ENCODE data around the gene ZNF407.

DNA sequence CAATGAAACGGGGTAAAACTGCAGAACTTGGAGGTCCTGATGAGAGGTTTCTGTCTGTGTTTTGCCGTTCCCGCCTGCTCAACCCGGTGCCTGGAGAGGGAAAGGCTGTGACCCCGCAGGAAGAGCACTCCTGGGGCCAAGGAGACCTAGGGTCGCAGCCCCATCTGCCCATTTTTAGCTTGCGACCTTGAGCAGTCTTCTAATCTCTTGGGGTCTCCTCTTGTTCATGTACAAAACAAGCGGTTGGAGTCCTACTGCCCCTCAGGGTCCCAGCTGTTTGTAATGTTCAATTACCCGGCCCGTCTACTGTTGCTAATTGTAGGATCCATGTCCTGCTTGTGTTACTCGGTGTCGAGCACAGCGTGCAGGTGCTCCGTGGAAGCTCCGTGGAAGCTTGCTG, 506.8 kb downstream of the ZNF407 start:
- TF ChIP-seq SRF (IDR thresholded peaks at IDR 0.05; ENCODE audit: low read depth) (no peak), EZH2phosphoT487 (IDR thresholded peaks at IDR 0.05; ENCODE audit: borderline replicate concordance) (no peak), POLR2A (IDR thresholded peaks at IDR 0.05; ENCODE audit: borderline replicate concordance, extremely low read depth, insufficient read depth, insufficient read length) (no peak), RAD21 (IDR thresholded peaks at IDR 0.05; ENCODE audit: low read depth) (no peak), JUND (IDR thresholded peaks at IDR 0.05) (no peak)
- TF ChIP-seq, protein P1, sequence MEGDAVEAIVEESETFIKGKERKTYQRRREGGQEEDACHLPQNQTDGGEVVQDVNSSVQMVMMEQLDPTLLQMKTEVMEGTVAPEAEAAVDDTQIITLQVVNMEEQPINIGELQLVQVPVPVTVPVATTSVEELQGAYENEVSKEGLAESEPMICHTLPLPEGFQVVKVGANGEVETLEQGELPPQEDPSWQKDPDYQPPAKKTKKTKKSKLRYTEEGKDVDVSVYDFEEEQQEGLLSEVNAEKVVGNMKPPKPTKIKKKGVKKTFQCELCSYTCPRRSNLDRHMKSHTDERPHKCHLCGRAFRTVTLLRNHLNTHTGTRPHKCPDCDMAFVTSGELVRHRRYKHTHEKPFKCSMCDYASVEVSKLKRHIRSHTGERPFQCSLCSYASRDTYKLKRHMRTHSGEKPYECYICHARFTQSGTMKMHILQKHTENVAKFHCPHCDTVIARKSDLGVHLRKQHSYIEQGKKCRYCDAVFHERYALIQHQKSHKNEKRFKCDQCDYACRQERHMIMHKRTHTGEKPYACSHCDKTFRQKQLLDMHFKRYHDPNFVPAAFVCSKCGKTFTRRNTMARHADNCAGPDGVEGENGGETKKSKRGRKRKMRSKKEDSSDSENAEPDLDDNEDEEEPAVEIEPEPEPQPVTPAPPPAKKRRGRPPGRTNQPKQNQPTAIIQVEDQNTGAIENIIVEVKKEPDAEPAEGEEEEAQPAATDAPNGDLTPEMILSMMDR (IDR thresholded peaks at IDR 0.05 in 2 of 3, conservative IDR thresholded peaks at IDR 0.05 in 1 of 3; ENCODE audit: borderline replicate concordance in 1 of 3, insufficient read depth in 1 of 3, low read depth in 2 of 3, low read length in 2 of 3), result no peak
- TF ChIP-seq, protein P2, sequence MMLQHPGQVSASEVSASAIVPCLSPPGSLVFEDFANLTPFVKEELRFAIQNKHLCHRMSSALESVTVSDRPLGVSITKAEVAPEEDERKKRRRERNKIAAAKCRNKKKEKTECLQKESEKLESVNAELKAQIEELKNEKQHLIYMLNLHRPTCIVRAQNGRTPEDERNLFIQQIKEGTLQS (IDR thresholded peaks at IDR 0.05), result no peak
